Parathyroid adenoma (tissue), 2 donors: ENCODE data around the gene ERCC2.

Experiments
- H2AFZ ChIP-seq: fragments of 300-600 bp; sonication (generic); one replicate; pipeline ENCODE4 v1.7.0; 2017; ENCODE audit warnings: antibody characterized with exemption, mild to moderate bottlenecking
- H3K27ac ChIP-seq: fragments of 300-600 bp; sonication (generic); one replicate; pipeline ENCODE4 v1.7.0; 2017
- H3K27me3 ChIP-seq: fragments of 300-600 bp; sonication (generic); one replicate; pipeline ENCODE4 v1.7.0; 2017; ENCODE audit warnings: low read length; ENCODE audit not compliant: control insufficient read depth, insufficient read depth
- H3K36me3 ChIP-seq: fragments of 300-600 bp; sonication (generic); one replicate; pipeline ENCODE4 v1.7.0; 2017; ENCODE audit warnings: low read length; ENCODE audit not compliant: control insufficient read depth, insufficient read depth
- H3K4me1 ChIP-seq: fragments of 300-600 bp; sonication (generic); one replicate; pipeline ENCODE4 v1.7.0; 2017; ENCODE audit warnings: control low read depth
- H3K4me2 ChIP-seq: fragments of 300-600 bp; sonication (generic); one replicate; pipeline ENCODE4 v1.7.0; 2017; ENCODE audit warnings: low read length
- H3K4me3 ChIP-seq: fragments of 300-600 bp; sonication (generic); one replicate; pipeline ENCODE4 v1.7.0; 2017; ENCODE audit warnings: low read depth, low read length
- H3K79me2 ChIP-seq: fragments of 300-600 bp; sonication (generic); one replicate; pipeline ENCODE4 v1.7.0; 2017; ENCODE audit warnings: control low read depth
- H3K9ac ChIP-seq: fragments of 300-600 bp; sonication (generic); one replicate; pipeline ENCODE4 v1.7.0; 2017; ENCODE audit warnings: mild to moderate bottlenecking
- H3K9me3 ChIP-seq: fragments of 300-600 bp; sonication (generic); one replicate; pipeline ENCODE4 v1.7.0; 2017; ENCODE audit warnings: low read length; ENCODE audit not compliant: control insufficient read depth
- CTCF ChIP-seq: fragments of 300-600 bp; sonication (generic); IDR thresholded peaks from one replicate; pipeline ENCODE4 v1.7.0; 2017; ENCODE audit warnings: antibody characterized with exemption, mild to moderate bottlenecking
- donor health status: primary hyperparathyroidism.

Gene ERCC2

GRCh38 chr19:45356760-45357444 lies 13.5 kb downstream of the ERCC2 start:
- no peak for TF ChIP-seq CTCF
- Histone ChIP-seq H3K79me2 (no peaks in the 10 kb centered on the region), H3K4me3 (no peak overlapping the region), H3K27ac (no peak overlapping the region), H3K27me3 (no peaks in the 10 kb centered on the region), H3K9ac (no peak overlapping the region), H3K4me2 (no peak overlapping the region), H3K36me3 (no peaks in the 10 kb centered on the region), H3K9me3 (no peaks in the 10 kb centered on the region), H3K4me1 (no peaks in the 10 kb centered on the region), H2AFZ (no peak overlapping the region)

GRCh38 chr19:45355910-45356309 lies 14.5 kb downstream of the ERCC2 start:
- Histone ChIP-seq H3K9me3 (no peaks in the 10 kb centered on the region), H3K4me3 (no peak overlapping the region), H3K9ac (no peak overlapping the region), H3K27ac (no peak overlapping the region), H3K4me2 (no peak overlapping the region), H3K4me1 (no peaks in the 10 kb centered on the region), H3K27me3 (no peaks in the 10 kb centered on the region), H3K36me3 (no peaks in the 10 kb centered on the region), H3K79me2 (no peaks in the 10 kb centered on the region), H2AFZ (no peak overlapping the region)
- no peak for TF ChIP-seq CTCF

- no peak for TF ChIP-seq CTCF
- H3K36me3 ChIP-seq = no peaks in the 10 kb centered on the region
Measured at GRCh38 chr19:45355402-45355801, 15.0 kb downstream of the ERCC2 start.

GRCh38 chr19:45354241-45354842 lies 16.0 kb downstream of the ERCC2 start:
- Histone ChIP-seq H3K79me2 (no peaks in the 10 kb centered on the region), H3K27ac (no peak overlapping the region), H3K27me3 (no peaks in the 10 kb centered on the region), H3K4me3 (no peak overlapping the region), H3K36me3 (no peaks in the 10 kb centered on the region), H3K4me1 (no peaks in the 10 kb centered on the region), H2AFZ (no peak overlapping the region), H3K9me3 (no peaks in the 10 kb centered on the region), H3K9ac (no peak overlapping the region), H3K4me2 (no peak overlapping the region)
- TF ChIP-seq CTCF = no peak

More at GRCh38 chr19:45355402-45355801, 15.0 kb downstream of the ERCC2 start:
- Histone ChIP-seq H2AFZ (no peak overlapping the region), H3K27ac (no peak overlapping the region), H3K4me2 (no peak overlapping the region), H3K4me1 (no peaks in the 10 kb centered on the region), H3K9me3 (no peaks in the 10 kb centered on the region), H3K4me3 (no peak overlapping the region), H3K79me2 (no peaks in the 10 kb centered on the region), H3K27me3 (no peaks in the 10 kb centered on the region), H3K9ac (no peak overlapping the region)
